ENCODE measurements around the gene SLC6A12. TPM values are rescaled to one million over a fixed set of nuclear protein-coding genes. Genes with fewer than 3 reads are reported as not detected.

SLC6A12 gene
- polyA plus RNA-seq, 1 donor from 2014 or later: 0.15 TPM

- H3K27me3 ChIP-seq (ENCODE audit: insufficient read depth, low read depth, low read length): no peaks in the 10 kb centered on the region
Observed at GRCh38 chr12:241266-241665, 27.3 kb upstream of the SLC6A12 start.

GRCh38 chr12:240566-240965 is 26.6 kb upstream of the SLC6A12 start:
- Histone ChIP-seq H3K27ac (ENCODE audit: low read length) (no peak overlapping the region), H3K9ac (ENCODE audit: low read length) (no peak overlapping the region), H3K9me3 (ENCODE audit: low read length) (no peaks in the 10 kb centered on the region), H3K9me2 (ENCODE audit: insufficient read depth, low read length) (no peaks in the 10 kb centered on the region), H2AFZ (ENCODE audit: low read depth, low read length) (no peak overlapping the region), H3K4me3 (ENCODE audit: low read length) (no peak overlapping the region), H3K27me3 (ENCODE audit: insufficient read depth, low read depth, low read length) (no peaks in the 10 kb centered on the region), H3K36me3 (ENCODE audit: insufficient read depth, low read length) (no peaks in the 10 kb centered on the region), H3K4me2 (ENCODE audit: low read length) (no peak overlapping the region), H3K79me2 (replicated peaks; ENCODE audit: insufficient read depth, low read length) (no peaks in the 10 kb centered on the region), H4K20me1 (ENCODE audit: insufficient read depth) (no peaks in the 10 kb centered on the region), H3F3A (ENCODE audit: insufficient read depth, low read length, poor library complexity, severe bottlenecking) (no peaks in the 10 kb centered on the region)
- no peak for TF ChIP-seq POLR2AphosphoS5 (IDR thresholded peaks at IDR 0.05)
- TF ChIP-seq RAD21 (conservative IDR thresholded peaks at IDR 0.05): no peak
- TF ChIP-seq EP300 (conservative IDR thresholded peaks at IDR 0.05; ENCODE audit: poor library complexity, severe bottlenecking): no peak
- TF ChIP-seq REST (IDR thresholded peaks at IDR 0.05; ENCODE audit: borderline replicate concordance): no peak
- TF ChIP-seq MXI1 (conservative IDR thresholded peaks at IDR 0.05; ENCODE audit: poor library complexity, severe bottlenecking): no peak
- TF ChIP-seq EZH2 (IDR thresholded peaks at IDR 0.05; ENCODE audit: borderline replicate concordance, insufficient read depth, low read length, poor library complexity, severe bottlenecking): no peak
- TF ChIP-seq SMC3 (conservative IDR thresholded peaks at IDR 0.05; ENCODE audit: poor library complexity): no peak
- no peak for TF ChIP-seq TAF1 (IDR thresholded peaks at IDR 0.05; ENCODE audit: low read depth)

More at GRCh38 chr12:241266-241665, 27.3 kb upstream of the SLC6A12 start:
- Histone ChIP-seq H3K4me2 (ENCODE audit: low read length) (no peak overlapping the region), H3K4me3 (ENCODE audit: low read length) (no peak overlapping the region), H3F3A (ENCODE audit: insufficient read depth, low read length, poor library complexity, severe bottlenecking) (no peaks in the 10 kb centered on the region), H3K36me3 (ENCODE audit: insufficient read depth, low read length) (no peaks in the 10 kb centered on the region), H3K27ac (ENCODE audit: low read length) (no peak overlapping the region), H4K20me1 (ENCODE audit: insufficient read depth) (no peaks in the 10 kb centered on the region), H3K9ac (ENCODE audit: low read length) (no peak overlapping the region), H3K9me2 (ENCODE audit: insufficient read depth, low read length) (no peaks in the 10 kb centered on the region), H3K79me2 (replicated peaks; ENCODE audit: insufficient read depth, low read length) (no peaks in the 10 kb centered on the region), H3K9me3 (ENCODE audit: low read length) (no peaks in the 10 kb centered on the region), H2AFZ (ENCODE audit: low read depth, low read length) (no peak overlapping the region)
- TF ChIP-seq TAF1 (IDR thresholded peaks at IDR 0.05; ENCODE audit: low read depth) (no peak), SMC3 (conservative IDR thresholded peaks at IDR 0.05; ENCODE audit: poor library complexity) (no peak), MXI1 (conservative IDR thresholded peaks at IDR 0.05; ENCODE audit: poor library complexity, severe bottlenecking) (no peak), REST (IDR thresholded peaks at IDR 0.05; ENCODE audit: borderline replicate concordance) (no peak), RAD21 (conservative IDR thresholded peaks at IDR 0.05) (no peak), EZH2 (IDR thresholded peaks at IDR 0.05; ENCODE audit: borderline replicate concordance, insufficient read depth, low read length, poor library complexity, severe bottlenecking) (no peak), EP300 (conservative IDR thresholded peaks at IDR 0.05; ENCODE audit: poor library complexity, severe bottlenecking) (no peak), POLR2AphosphoS5 (IDR thresholded peaks at IDR 0.05) (no peak), CTCF (IDR thresholded peaks at IDR 0.05; ENCODE audit: poor library complexity, severe bottlenecking) (no peak)
